Kidney glomerular epithelial cell (primary cell): Measurements from ENCODE around the gene DIO3.
"Not testable (repeated sequence)": the region's sequence is repeated elsewhere in the genome, so short reads cannot be mapped to it uniquely, and the experiment has no call there.

Experiments
- DNase-seq: peaks from one replicate; lab custom pipeline; 2025; lab: John Stamatoyannopoulos, UW

Gene DIO3

DNA sequence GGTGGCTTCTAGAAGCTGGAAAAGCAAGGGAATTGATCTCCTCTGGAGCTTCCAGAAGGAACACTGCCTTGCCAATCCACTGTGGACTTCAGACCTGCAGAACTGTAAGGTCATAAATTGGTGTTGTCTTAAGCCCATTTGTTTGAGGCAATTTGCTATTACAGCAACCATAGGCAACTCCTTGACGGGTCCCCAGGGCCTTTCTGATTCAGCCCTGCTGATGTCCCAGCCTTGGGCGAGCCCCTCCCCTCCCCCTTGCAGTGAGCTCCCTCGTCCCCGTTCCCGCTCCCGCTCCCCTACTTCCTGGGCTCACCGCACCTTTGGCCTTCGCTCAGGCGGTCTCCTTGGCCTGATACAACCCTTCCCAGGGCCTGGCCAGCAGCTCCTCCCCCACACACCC, 18.9 kb upstream of the DIO3 start:
- no peak for DNase-seq

GRCh38 chr14:101543814-101544213, 17.5 kb upstream of the DIO3 start:
- DNase-seq = no peak

- no peak for DNase-seq
Measured at GRCh38 chr14:101544550-101544949, 16.7 kb upstream of the DIO3 start.

- DNase-seq = no peak
Measured at GRCh38 chr14:101546706-101547105, 14.6 kb upstream of the DIO3 start.

GRCh38 chr14:101547107-101547738, 14.1 kb upstream of the DIO3 start:
- no peak for DNase-seq

DNA sequence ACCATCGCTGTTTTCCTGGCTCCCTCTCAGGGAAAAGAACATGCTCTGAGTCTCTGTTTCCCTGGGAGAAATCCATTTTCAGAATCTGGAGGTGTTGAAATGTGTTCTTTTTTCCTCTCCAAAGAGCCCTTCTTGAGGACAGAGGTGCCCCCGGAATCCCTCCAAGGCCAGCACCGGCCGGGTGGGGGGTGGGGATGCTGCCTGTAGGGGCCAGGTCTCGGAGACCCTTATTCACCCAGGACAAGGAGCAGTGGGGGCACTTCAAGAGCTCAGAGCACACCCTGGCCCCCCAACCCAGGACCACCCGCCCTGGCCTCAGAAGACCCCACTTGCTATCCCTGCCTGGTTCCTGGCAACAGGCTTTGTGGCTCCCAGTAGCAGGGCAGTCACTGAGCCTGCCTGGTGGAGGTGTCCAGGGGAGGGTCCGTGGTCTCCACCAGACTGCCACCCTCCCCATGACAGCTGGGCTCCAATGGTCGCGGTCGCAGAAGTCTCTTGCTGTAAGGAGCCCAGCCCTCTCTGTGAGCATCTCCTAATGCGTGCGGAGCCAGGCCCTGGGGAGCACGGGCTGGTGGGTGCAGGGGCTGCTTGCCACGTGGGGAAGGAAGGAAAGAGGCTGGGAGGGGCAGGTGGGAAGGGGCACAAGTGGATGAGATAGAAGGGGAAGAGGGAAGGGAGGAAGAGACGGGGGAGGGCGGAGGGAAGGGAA, 13.2 kb upstream of the DIO3 start:
- DNase-seq = no peak

- DNase-seq = no peak
Measured at GRCh38 chr14:101548710-101549109, 12.6 kb upstream of the DIO3 start.

DNA sequence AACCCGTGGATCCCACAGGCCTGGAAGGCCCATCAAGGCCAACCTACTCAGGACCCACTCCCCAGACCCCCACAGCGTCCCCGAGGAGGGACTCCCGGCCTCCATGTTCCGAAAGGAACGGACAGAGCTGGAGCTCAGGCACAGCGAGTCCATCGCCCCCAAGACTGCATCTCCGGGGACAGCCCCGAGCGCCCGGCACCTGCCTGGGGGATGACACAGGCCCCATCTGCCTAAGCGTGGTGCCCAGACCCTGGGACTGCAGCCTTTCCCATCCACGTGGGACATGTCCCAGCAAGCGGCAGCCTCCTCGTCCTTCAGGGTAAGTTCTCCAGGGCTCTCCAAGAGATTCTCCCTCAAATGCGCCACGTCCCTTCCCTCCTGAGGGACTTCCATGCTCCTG, 12.1 kb upstream of the DIO3 start:
- DNase-seq = no peak

- DNase-seq = not testable (repeated sequence)
Measured at GRCh38 chr14:101550202-101550912, 10.9 kb upstream of the DIO3 start.

GRCh38 chr14:101551729-101552595, 9.3 kb upstream of the DIO3 start:
- no peak for DNase-seq

DNA sequence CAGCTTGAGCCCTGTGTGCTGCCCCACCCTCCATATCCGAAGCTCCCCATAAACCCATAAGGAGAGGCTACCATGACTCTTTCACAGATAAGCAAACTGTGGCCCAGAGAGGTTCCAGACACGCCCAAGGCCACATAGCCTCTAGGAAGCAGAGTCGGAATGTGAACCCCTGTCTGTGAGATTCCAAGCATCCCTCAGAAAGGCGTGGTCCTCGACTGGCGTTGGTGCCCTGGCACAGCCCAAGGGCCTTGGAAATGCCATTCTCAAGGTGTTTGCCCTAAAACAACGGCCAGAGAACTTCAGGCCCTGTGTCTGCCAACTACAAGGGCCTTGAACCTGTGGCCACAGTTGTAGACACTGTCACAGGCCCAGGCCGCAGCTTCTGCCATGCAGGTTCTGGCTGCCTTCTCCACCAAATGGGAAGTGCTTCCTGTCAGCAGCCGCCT, 8.5 kb upstream of the DIO3 start:
- no peak for DNase-seq

DNA sequence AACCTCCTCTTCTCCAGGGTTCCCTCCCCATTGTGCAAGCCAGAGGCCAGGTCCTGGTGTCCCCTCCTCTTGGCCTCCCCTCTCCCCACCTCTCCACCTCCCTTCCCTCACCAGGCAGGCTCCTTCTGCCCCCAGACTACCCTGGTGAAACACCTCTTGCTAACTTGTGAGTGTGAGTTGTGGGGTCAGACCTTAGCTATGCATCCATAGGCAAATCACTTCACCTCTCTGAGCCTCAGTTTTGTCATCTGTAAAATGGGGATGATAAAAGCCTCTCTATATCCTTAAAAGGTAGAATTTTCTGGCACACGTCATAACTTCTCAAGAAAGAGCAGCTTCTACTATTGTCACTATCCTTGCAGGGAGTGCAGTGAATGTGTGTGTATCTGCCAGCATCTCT, 7.9 kb upstream of the DIO3 start:
- DNase-seq = no peak

- no peak for DNase-seq
Measured at GRCh38 chr14:101553931-101554330, 7.4 kb upstream of the DIO3 start.

DNA sequence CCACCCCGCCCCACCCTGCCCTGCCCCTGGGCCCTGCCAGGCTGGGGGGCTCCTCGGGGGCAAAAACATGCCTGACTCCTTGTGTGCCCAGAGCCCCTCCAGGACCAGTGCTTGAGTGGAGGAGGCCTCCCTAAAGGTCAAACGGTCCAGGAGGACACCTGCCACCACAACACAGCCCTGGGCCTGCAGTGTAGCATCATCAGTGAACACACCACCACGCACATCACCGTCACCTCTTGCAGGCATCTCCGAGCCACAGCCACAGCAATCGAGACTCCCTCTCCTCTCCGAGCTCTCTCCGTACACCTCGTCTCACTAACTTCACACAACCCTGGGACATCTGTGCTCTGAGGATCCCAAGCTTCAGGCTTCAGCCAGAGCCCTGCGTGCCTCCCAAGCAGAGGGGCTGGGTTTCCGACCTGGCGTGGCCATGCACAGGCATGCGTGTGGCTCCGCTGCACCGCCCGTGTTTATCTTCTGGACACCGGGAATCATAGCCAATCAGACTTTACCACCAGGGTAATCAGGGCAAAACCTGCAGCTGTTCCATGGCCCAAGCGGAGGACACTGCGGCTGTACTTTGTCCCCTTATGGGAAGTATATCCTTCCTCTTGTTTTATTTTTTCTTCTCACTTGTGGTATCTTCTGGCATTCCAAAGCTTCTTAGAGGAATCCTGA, 6.2 kb upstream of the DIO3 start:
- DNase-seq = no peak

GRCh38 chr14:101555669-101556043, 5.6 kb upstream of the DIO3 start:
- DNase-seq = not testable (repeated sequence)

GRCh38 chr14:101556131-101556530, 5.2 kb upstream of the DIO3 start:
- DNase-seq = no peak

GRCh38 chr14:101556566-101557320, 4.6 kb upstream of the DIO3 start:
- DNase-seq = no peak

DNA sequence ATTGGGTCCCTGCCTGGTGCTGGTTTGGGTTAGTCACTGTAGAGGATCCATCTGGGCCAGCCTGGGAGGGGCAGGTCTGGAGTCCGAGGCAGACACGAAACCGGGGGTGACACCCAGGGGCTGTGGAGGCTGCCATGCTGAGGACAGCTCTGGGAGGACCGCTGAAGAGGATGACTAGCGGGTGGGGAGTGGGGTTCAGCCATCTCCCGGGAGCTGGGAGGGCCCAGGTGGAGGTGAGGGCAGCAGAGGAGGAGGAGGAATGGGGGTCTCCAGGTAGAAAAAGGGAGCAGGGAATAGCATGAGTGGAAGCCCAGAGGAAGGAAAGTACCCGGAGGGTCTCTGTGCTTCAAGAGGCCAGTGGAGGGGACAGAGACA, 4.0 kb upstream of the DIO3 start:
- no peak for DNase-seq

DNA sequence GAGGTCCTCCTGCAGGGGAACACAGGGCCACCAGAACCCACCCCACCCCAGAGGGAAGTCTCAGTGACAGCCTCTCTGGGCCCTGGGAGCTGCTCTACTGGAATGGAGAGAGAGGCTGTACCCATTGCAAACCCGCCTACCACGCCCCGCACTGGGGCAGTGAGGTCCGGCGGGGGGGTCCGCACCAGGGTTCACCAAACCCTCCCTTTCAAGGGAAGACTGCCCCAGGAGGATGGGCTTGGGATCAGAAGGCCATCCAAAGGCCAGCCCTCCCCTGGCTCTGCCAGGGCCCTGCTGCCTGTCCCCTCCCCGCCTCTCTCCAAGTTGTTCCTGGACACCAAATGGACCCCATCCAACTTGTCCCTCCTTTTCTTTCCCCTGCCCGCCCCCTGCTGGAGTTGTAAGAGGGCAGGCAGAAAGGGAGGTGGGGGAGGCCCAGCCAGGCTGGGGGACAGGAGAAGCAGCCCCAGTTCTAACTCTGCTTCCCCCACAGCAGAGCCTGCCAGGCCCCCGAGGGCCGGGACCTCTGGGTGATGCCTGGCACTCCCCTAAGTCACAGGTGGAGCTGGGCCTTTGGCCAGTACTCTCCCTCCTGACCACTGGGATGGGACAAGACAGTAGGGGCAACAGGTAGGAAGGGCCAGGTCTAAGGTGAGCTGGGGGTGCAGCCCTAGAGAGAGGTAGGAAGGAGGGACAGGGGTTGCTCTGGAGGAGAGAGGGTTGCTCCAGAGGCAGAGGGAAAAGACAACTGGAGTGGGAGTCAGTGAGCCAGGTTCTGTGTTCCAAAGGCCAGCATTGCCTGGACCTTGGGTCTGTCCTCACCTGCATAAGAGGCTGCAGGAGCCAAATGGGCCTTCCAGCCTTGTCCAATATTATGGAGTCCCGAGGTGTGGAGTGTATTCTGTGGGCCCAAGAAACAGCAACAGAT, 3.2 kb upstream of the DIO3 start:
- DNase-seq = no peak

DNA sequence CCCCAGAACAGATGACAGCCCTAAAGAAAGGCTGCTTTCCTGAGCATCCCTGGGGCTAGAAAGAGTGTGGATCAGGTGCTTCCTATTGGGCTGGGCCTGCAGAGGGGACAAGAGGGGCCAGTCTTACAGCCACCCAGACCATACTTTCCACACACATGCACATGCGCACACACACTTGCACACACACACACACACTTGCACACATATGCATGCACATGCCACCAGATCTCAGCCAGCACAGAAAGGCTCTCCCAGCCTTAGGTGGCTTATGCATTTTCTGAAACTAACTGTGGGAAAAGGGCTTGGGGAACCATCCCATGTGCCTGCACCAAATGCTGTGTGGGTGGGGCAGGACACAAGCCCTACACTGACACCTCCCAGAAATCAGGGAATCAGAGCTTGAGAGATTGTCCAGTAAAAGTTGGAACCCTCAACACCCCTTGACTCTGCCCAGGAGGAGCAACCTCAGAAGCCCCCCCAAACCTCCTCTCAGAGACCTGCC, 2.5 kb upstream of the DIO3 start:
- no peak for DNase-seq
